ENCODE results near the gene DGKI. TPM values are rescaled to one million over a fixed set of nuclear protein-coding genes. Genes with fewer than 3 reads are reported as not detected.

The DGKI gene
- polyA plus RNA-seq, 3 donors from 2014 or later: not detected

DNA sequence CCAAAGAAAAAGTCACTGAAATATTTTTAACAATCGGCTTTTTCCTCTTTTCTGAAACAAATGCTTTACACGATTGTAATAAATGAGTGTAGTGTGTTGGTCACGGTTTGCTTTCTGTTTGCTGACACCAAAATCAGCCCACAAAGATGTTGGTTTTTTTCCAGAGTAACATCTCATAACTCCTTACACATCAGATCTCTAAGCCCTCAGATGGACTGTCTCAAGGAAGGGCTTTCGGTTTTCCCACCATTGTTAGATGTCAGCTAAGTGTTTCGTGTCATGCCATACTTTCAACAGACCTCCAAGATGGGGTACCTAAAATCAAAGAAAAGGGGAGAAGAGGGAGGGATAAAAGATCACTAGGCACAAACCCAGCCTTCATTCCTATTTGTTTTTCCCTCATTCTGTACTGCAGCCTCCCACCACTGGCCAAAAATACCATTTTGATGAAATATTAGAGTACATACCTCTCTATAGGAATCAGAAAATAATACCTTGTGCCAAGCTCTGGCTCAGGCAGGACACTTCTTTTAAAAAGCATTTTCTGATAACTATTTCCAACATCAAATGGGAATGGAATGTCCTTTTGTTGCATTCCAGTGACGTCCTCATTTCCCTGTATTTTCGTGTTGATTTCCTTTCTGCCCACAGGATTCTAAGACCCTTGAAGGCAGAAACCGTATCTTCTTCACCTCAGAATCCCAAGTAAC lies 159.1 kb downstream of the DGKI start:
- H3K27me3 Mint-ChIP-seq (ENCODE audit: low read depth in 3 of 3): peaks cover 2 to 5% (median 3%) of the 10 kb centered on the region in 3 donors
- DNase-seq: no peak
- no peak overlapping the region for H3K4me3 Mint-ChIP-seq
- no peaks in the 10 kb centered on the region for H3K4me1 Mint-ChIP-seq
- H3K9me3 Mint-ChIP-seq: no peaks in the 10 kb centered on the region
- no peaks in the 10 kb centered on the region for H3K36me3 Mint-ChIP-seq
- no peak overlapping the region for H3K27ac Mint-ChIP-seq

- no peak for DNase-seq
- Mint-ChIP-seq H3K27ac (no peak overlapping the region), H3K9me3 (no peaks in the 10 kb centered on the region), H3K27me3 (ENCODE audit: low read depth in 3 of 3) (peaks cover 2 to 7% (median 3%) of the 10 kb centered on the region in 3 donors), H3K36me3 (no peaks in the 10 kb centered on the region), H3K4me3 (no peak overlapping the region), H3K4me1 (no peaks in the 10 kb centered on the region)
These were observed 161.2 kb downstream of the DGKI start for GRCh38 chr7:137685433-137686164.

GRCh38 chr7:137684776-137685175 lies 162.0 kb downstream of the DGKI start:
- Mint-ChIP-seq H3K4me3 (no peak overlapping the region), H3K36me3 (no peaks in the 10 kb centered on the region), H3K27me3 (ENCODE audit: low read depth in 3 of 3) (peaks cover 0 to 7% (median 0%) of the 10 kb centered on the region in 3 donors), H3K9me3 (peaks cover 0 to 2% (median 0%) of the 10 kb centered on the region in 6 donors), H3K27ac (no peak overlapping the region), H3K4me1 (no peaks in the 10 kb centered on the region)
- DNase-seq: no peak

- no peak overlapping the region for H3K27ac Mint-ChIP-seq
- DNase-seq: no peak
- H3K4me3 Mint-ChIP-seq: no peak overlapping the region
- H3K4me1 Mint-ChIP-seq: no peaks in the 10 kb centered on the region
- peaks cover 0 to 7% (median 0%) of the 10 kb centered on the region in 3 donors for H3K27me3 Mint-ChIP-seq (ENCODE audit: low read depth in 3 of 3)
- H3K9me3 Mint-ChIP-seq: peaks cover 0 to 2% (median 0%) of the 10 kb centered on the region in 6 donors
- H3K36me3 Mint-ChIP-seq: no peaks in the 10 kb centered on the region
These were observed 162.5 kb downstream of the DGKI start for GRCh38 chr7:137684316-137684715.

GRCh38 chr7:137682596-137682995 lies 164.2 kb downstream of the DGKI start:
- peaks cover 0 to 2% (median 0%) of the 10 kb centered on the region in 6 donors for H3K9me3 Mint-ChIP-seq
- no peak overlapping the region for H3K4me3 Mint-ChIP-seq
- no peak for DNase-seq
- no peak overlapping the region for H3K27ac Mint-ChIP-seq
- H3K4me1 Mint-ChIP-seq: no peaks in the 10 kb centered on the region
- H3K27me3 Mint-ChIP-seq (ENCODE audit: low read depth in 3 of 3): peaks cover 0 to 7% (median 0%) of the 10 kb centered on the region in 3 donors
- no peaks in the 10 kb centered on the region for H3K36me3 Mint-ChIP-seq

DNA sequence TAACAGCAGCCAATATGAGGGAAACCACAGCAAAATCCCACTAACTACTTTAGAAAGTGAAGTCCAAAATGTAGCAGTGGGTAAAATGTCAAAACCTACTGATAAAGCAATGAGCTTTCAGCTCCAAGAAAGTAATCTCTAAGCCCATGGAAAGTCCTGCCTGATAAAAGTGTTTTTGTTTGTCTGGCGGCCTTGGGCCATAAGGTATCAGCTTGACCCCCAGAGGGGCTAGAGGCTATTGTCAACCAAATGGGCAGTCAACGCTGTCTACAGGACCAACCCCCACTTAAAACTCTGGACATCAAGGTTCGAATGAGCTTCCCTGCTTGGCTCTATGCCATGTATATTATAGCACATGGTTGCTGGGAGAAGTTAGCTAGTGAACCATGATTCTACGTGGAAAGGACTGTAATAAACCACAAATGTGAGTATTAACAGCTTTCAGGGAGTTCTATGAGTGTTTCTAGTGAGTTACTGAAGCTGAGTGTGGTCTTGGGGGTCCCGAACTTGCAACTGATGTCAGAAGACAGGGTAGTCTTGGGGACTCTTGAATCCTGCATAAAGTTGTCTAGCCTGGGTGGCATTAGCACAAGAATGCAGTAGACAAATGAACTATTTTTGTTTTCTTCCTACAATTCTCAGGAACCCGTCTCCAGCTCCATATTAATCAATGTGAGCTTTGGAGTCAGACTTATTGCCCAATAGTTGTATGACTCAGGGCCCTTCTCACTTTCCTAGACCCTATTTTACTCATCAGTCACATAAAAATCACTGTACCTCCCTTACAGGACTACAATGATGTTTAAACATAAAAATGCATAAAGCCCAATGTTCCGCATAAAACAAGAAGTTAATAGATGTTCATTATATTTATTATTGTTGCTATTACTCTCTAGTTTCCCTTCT lies 164.9 kb downstream of the DGKI start:
- Mint-ChIP-seq H3K4me1 (no peaks in the 10 kb centered on the region), H3K27ac (no peak overlapping the region), H3K27me3 (ENCODE audit: low read depth in 3 of 3) (peaks cover 0 to 7% (median 2%) of the 10 kb centered on the region in 3 donors), H3K36me3 (no peaks in the 10 kb centered on the region), H3K4me3 (no peak overlapping the region), H3K9me3 (peaks cover 0 to 2% (median 0%) of the 10 kb centered on the region in 6 donors)
- DNase-seq: no peak

GRCh38 chr7:137674551-137675409 lies 172.0 kb downstream of the DGKI start:
- Mint-ChIP-seq H3K9me3 (peaks cover 0 to 4% (median 0%) of the 10 kb centered on the region in 6 donors), H3K27me3 (ENCODE audit: low read depth in 3 of 3) (peaks cover 2 to 5% (median 4%) of the 10 kb centered on the region in 3 donors), H3K4me3 (no peak overlapping the region), H3K27ac (no peak overlapping the region), H3K4me1 (no peaks in the 10 kb centered on the region), H3K36me3 (no peaks in the 10 kb centered on the region)
- no peak for DNase-seq

DNA sequence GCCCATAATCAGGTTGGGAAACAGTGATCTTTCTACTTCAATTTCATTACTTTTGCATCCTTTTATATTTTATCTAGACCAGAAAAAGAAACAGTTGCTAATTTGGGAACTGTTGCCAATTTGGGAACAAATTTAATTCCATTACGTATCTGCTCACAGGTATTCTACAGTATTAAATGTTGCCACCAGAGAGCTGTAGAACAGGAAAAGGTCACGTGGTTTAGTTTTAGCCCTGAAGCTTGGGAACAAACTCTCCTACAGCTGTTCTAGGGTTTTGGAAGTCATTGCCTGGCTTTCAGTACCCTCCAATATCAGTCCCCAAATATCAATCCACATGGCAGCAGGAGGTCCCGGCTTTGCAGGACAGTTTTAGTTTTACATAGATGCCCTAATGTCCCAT lies 172.7 kb downstream of the DGKI start:
- Mint-ChIP-seq H3K4me1 (no peaks in the 10 kb centered on the region), H3K27me3 (ENCODE audit: low read depth in 3 of 3) (peaks cover 2 to 5% (median 4%) of the 10 kb centered on the region in 3 donors), H3K4me3 (no peak overlapping the region), H3K27ac (no peak overlapping the region), H3K9me3 (peaks cover 0 to 4% (median 0%) of the 10 kb centered on the region in 6 donors), H3K36me3 (no peaks in the 10 kb centered on the region)
- DNase-seq: no peak

DNA sequence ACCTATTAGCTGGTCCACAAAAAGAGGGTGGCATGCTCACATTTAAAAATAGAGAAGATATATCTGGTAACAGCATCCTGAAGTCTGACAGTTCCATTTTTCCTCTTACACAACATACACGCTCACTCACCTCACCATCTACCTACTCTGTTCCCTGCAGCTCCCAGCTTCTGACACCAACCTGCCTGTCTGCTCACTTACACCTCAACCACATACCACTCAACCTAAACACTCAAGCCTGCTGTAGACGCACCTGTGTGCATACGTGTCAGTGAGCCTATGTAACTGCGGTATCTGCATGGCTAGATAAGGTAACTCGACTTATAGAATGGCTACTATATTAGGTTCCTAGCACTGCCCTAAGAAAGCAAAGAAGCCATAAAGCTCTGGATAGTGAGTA lies 174.9 kb downstream of the DGKI start:
- no peaks in the 10 kb centered on the region for H3K4me1 Mint-ChIP-seq
- H3K36me3 Mint-ChIP-seq: no peaks in the 10 kb centered on the region
- peaks cover 0 to 4% (median 0%) of the 10 kb centered on the region in 6 donors for H3K9me3 Mint-ChIP-seq
- H3K4me3 Mint-ChIP-seq: no peak overlapping the region
- peaks cover 2 to 5% (median 2%) of the 10 kb centered on the region in 3 donors for H3K27me3 Mint-ChIP-seq (ENCODE audit: low read depth in 3 of 3)
- DNase-seq: no peak
- no peak overlapping the region for H3K27ac Mint-ChIP-seq

- H3K9me3 Mint-ChIP-seq: no peaks in the 10 kb centered on the region
- no peak overlapping the region for H3K4me3 Mint-ChIP-seq
- H3K36me3 Mint-ChIP-seq: no peaks in the 10 kb centered on the region
- no peaks in the 10 kb centered on the region for H3K4me1 Mint-ChIP-seq
- H3K27ac Mint-ChIP-seq: no peak overlapping the region
- DNase-seq: no peak
- peaks cover 0 to 7% (median 6%) of the 10 kb centered on the region in 3 donors for H3K27me3 Mint-ChIP-seq (ENCODE audit: low read depth in 3 of 3)
These were observed 176.3 kb downstream of the DGKI start for GRCh38 chr7:137670222-137671064.

GRCh38 chr7:137669706-137670105 lies 177.1 kb downstream of the DGKI start:
- H3K27me3 Mint-ChIP-seq (ENCODE audit: low read depth in 3 of 3): peaks cover 0 to 6% (median 5%) of the 10 kb centered on the region in 3 donors
- H3K36me3 Mint-ChIP-seq: no peaks in the 10 kb centered on the region
- H3K4me1 Mint-ChIP-seq: no peaks in the 10 kb centered on the region
- no peaks in the 10 kb centered on the region for H3K9me3 Mint-ChIP-seq
- no peak overlapping the region for H3K27ac Mint-ChIP-seq
- H3K4me3 Mint-ChIP-seq: no peak overlapping the region
- DNase-seq: no peak

DNA sequence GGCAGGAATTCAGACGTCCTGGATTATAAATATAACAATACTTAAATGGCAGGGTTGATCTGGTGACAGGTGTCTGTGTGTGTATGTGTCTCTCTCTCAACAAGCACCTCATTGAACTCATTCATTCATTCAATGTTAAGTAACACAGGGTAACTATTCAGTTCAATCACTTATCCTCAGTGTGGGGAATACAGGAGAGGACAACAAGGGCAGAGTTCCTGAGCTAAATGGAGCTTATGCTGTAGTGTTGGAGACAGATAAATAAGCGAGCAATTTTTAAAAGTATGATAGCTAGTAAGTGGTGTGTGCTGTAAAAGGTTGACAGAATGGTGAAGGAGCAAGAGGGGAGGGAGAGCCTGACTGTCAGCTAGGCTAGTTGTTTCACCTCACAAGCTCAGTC lies 178.4 kb downstream of the DGKI start:
- Mint-ChIP-seq H3K4me1 (no peaks in the 10 kb centered on the region), H3K36me3 (no peaks in the 10 kb centered on the region), H3K9me3 (no peaks in the 10 kb centered on the region)

More for the DNA sequence above, 178.4 kb downstream of the DGKI start:
- Mint-ChIP-seq H3K27me3 (ENCODE audit: low read depth in 3 of 3) (peaks cover 0 to 5% (median 4%) of the 10 kb centered on the region in 3 donors), H3K27ac (no peak overlapping the region), H3K4me3 (no peak overlapping the region)
- DNase-seq: no peak

Data from immature natural killer cell (primary cell).